Measurements from ENCODE around the gene NLRP4. TPM values are rescaled to one million over a fixed set of nuclear protein-coding genes. Genes with fewer than 3 reads are reported as not detected.

The NLRP4 gene
- total and polyA plus RNA-seq, 2 of the 8 experiments (the other 6 are each of a cell fraction or from before 2014, with no cell fraction given): not detected

DNA sequence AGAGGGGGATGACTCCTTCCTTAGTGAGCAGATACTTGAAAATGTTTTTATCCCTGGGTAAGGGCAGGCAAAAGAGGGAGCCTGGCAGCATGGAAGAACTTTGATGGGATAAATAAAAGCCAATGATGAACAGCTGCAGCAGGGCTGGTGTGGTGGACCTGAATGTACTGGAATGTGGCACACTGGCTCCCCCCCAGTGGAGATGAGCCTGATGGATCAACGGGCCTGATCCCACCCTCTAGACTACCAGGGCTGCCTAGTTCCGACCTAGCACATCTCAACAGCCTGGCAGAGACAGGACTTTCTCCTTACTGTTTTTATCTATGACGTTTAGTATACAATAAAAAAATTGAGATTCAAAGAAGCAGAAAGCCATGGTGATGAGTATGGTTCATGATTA is 25.0 kb upstream of the NLRP4 start:
- ChIA-PET POLR2A (ENCODE audit: partially characterized antibody) (no interaction called here), CTCF (ENCODE audit: partially characterized antibody) (interaction anchor here (0.9 kb wide), 1 partner anchor 80 kb away, joined by 3 read pairs; no protein-coding TSS in a partner anchor)
- Histone ChIP-seq H3K79me1 (ENCODE audit: low read depth, low read length) (no peaks in the 10 kb centered on the region), H3K14ac (ENCODE audit: insufficient read length) (no peak overlapping the region), H4K20me1 (replicated peaks in 1 of 2; ENCODE audit: control insufficient read depth in 1 of 2, insufficient read depth in 2 of 2, low read length in 2 of 2) (no peaks in the 10 kb centered on the region), H2BK5ac (ENCODE audit: low read depth, low read length) (no peak overlapping the region), H3K23ac (ENCODE audit: insufficient read length) (no peak overlapping the region), H4K8ac (ENCODE audit: extremely low read depth, insufficient read depth, low read length) (no peak overlapping the region), H3K18ac (ENCODE audit: extremely low read depth, low read length) (no peak overlapping the region), H3K27ac (ENCODE audit: low read depth, low read length) (no peak overlapping the region), H3K9me3 (ENCODE audit: insufficient read depth in 2 of 2, low read depth in 1 of 2, low read length in 1 of 2) (peaks cover 79 to 80% of the 10 kb centered on the region in 2 experiments), H2BK12ac (ENCODE audit: low read depth, low read length) (no peak overlapping the region), H3K27me3 (replicated peaks in 1 of 4; ENCODE audit: control insufficient read depth in 3 of 4, extremely low read depth in 1 of 4, insufficient read depth in 3 of 4, low read length in 3 of 4) (no peaks in the 10 kb centered on the region), H2AFZ (ENCODE audit: low read length) (no peak overlapping the region), H3K23me2 (ENCODE audit: low read depth, low read length) (no peaks in the 10 kb centered on the region), H4K91ac (replicated peaks; ENCODE audit: insufficient read length, low read length) (no peak overlapping the region), H2AK5ac (ENCODE audit: low read depth, low read length) (no peak overlapping the region), H4K5ac (ENCODE audit: insufficient read length, low read depth, low read length) (no peak overlapping the region), H3K4me2 (ENCODE audit: insufficient read depth in 1 of 2, low read depth in 2 of 2, low read length in 2 of 2) (no peak overlapping the region), H3K4ac (replicated peaks; ENCODE audit: insufficient read length, low read depth, low read length) (no peak overlapping the region), H3K9ac (replicated peaks in 1 of 4; ENCODE audit: extremely low read depth in 1 of 4, low read depth in 3 of 4, low read length in 3 of 4) (no peak overlapping the region), H2BK120ac (replicated peaks; ENCODE audit: low read depth, low read length) (no peak overlapping the region), H2BK15ac (ENCODE audit: low read length) (no peak overlapping the region), H3K79me2 (ENCODE audit: control insufficient read depth in 1 of 2, insufficient read depth in 2 of 2, low read length in 2 of 2) (no peaks in the 10 kb centered on the region), H3K4me3 (ENCODE audit: extremely low read depth in 1 of 4, insufficient read depth in 2 of 4, low read depth in 3 of 4, low read length in 4 of 4) (no peak overlapping the region), H3K56ac (replicated peaks; ENCODE audit: insufficient read length, low read depth, low read length) (no peak overlapping the region), H3K36me3 (ENCODE audit: control insufficient read depth in 2 of 4, insufficient read depth in 4 of 4, low read length in 3 of 4) (no peaks in the 10 kb centered on the region), H3K4me1 (replicated peaks in 1 of 4; ENCODE audit: control insufficient read depth in 3 of 4, insufficient read depth in 4 of 4, low read length in 3 of 4) (no peaks in the 10 kb centered on the region), H2BK20ac (ENCODE audit: low read length) (no peak overlapping the region)
- no peak for DNase-seq (ENCODE audit: low read depth in 1 of 2, low spot score in 2 of 2)
- no peak for FAIRE-seq
- 75% methylated on average over 3 of the region's 3 CpGs; no CpG with 5 or more reads in 1 of the 2 experiments for WGBS, 2 experiments (ENCODE audit: extremely low coverage in 1 of 2, insufficient coverage in 1 of 2, insufficient read length in 1 of 2, insufficient replicate concordance in 2 of 2, low coverage in 1 of 2, low lambda C conversion rate in 2 of 2, missing lambda C conversion rate in 1 of 2)
- TF ChIP-seq, protein P1, sequence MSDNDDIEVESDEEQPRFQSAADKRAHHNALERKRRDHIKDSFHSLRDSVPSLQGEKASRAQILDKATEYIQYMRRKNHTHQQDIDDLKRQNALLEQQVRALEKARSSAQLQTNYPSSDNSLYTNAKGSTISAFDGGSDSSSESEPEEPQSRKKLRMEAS (IDR thresholded peaks at IDR 0.05): no peak
- TF ChIP-seq CTBP2 (IDR thresholded peaks at IDR 0.05; ENCODE audit: borderline replicate concordance, insufficient read depth, insufficient read length, low read length): no peak
- no peak for TF ChIP-seq CHD2 (IDR thresholded peaks at IDR 0.05; ENCODE audit: low read length)
- TF ChIP-seq JUN (IDR thresholded peaks at IDR 0.05; ENCODE audit: low read depth, low read length): no peak

Data from H1 (cell line).